HG02763 (cell line): Measurements from ENCODE around the gene TWNK.
A peak's percentile ranks its signal among the peaks of the same experiment; 100 is the strongest.

Experiments used
- ATAC-seq: cut with Tn5 transposase; IDR thresholded peaks from one replicate; pipeline ENCODE4 v1.9.1; 2021; ENCODE audit warnings: mild to moderate bottlenecking, moderate library complexity; ENCODE audit not compliant: unreplicated experiment

TWNK gene

GRCh38 chr10:100996678-100997359 is 9.5 kb downstream of the TWNK start:
- peak; percentile 9 for ATAC-seq

- ATAC-seq, result peak; percentile 33
Observed at GRCh38 chr10:100997360-100998182, 10.2 kb downstream of the TWNK start.

DNA sequence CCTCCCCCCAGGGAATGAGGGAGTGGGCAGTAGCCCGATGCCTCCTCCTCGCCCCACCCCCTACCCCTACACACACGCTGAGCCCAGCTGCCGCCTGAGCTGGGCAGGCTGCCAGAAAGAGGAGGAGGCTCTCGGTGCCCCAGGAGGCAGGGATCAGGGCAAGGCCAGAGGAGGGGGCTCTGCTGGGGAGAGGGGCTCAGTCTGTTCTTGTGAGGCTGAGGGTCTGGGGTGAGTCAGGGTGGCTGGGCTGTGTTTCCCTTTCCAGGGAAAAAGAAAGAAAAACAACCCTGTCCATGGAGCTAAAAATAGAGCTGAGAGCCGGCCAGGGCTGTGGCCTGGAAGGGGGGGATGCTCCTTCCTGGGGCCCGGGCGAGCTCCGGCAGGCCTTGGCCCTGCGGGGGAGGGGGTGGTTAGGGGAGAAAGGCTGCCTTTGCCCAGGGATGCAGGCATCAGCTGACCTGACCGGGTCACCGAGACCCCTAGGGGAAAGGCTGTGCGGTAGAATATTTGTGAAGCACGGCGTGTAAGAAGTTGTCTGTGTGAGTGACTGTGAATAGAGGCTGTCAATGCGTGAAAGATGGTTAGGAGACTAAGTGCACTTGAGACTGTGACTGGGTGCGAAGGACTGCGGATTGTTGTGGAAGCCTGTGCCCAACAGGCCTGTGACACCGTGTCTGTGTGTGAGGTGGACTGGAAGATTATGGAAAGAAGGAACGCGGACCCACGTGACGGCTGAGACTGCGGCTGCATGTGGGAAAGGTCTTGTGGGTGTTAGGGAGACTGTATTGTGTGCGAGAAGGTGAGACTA is 11.0 kb downstream of the TWNK start:
- ATAC-seq, result peak; percentile 31

- ATAC-seq, result peak; percentile 38
Observed at GRCh38 chr10:100998991-100999741, 11.8 kb downstream of the TWNK start.

GRCh38 chr10:100999742-101000126 is 12.4 kb downstream of the TWNK start, which contains the start of gene LZTS2:
TSS of gene LZTS2 (plus strand) at chr10:100999808. CDS start at chr10:101002539, 2,731 bp downstream.
- no peak for ATAC-seq

DNA sequence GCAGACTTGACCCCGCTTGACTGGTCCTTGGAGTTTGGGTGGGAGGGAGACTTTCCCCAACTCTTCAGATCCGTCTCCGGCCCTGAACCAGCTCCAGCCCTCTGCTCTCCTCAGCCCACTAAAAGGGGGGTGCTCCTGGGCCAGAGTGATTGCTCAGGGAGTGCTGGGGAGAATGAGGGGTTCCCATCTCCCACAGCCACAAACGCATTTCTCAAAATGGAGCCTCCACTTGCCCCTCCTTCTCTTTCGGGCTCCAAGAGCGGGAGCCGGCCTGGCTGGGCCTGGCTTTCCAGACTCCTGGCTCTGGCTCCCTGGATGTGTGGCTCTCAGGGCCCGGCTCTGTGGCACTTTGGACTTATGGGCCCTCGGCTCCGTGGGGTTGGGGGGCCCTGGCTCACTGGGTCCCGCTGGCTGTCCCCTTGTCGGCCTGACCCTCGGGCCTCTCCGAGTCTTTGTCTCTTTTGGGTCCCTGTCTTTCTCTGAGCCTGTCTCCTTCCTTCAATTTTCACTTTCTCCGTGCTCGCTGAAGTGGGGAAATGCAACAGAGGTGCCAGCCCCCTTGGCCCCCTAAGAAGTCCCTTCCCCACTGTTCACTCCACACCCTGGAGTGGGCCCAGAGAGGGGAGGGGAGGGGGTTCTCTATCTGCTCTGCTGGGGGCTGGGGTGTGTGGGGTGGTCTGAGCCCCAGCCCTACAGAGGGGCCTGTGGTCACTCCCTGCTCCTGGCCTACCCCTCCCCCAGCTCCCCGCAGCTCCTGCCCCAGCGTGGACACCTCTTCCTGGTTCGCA is 13.0 kb downstream of the TWNK start:
- ATAC-seq, result no peak

DNA sequence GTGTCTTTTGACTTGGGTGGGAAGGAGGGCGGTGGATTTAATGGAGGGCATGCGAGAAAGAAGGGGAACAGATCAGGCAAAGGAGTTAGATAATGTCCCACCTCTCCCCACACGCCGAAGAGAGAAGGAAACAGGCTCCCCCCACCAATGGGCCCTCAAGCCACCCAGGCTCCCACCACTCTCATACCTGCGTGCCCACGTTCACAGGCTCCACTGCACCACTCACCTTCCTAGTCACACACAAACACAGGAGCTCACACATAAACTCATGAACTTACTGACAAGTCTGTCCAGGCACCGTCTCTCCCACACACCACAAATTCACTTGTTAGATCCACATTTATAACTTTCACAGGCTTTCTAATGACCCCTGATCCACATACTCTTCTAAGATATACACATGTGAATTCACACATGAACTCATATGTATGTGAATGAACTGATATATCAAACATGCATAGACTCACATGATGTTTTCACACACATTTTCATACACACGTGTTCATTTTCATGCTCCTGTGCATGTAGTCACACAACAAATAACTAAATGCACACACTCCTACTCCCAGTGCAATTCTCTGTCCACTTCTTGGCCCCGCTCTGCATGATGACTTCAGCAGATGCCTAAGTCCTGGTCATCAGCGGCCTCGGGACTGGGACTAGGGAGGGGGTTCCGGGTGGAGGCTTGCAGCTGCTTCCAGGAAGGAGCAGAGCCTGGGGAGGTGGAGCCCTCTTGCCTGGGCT is 13.7 kb downstream of the TWNK start:
- ATAC-seq, result no peak

DNA sequence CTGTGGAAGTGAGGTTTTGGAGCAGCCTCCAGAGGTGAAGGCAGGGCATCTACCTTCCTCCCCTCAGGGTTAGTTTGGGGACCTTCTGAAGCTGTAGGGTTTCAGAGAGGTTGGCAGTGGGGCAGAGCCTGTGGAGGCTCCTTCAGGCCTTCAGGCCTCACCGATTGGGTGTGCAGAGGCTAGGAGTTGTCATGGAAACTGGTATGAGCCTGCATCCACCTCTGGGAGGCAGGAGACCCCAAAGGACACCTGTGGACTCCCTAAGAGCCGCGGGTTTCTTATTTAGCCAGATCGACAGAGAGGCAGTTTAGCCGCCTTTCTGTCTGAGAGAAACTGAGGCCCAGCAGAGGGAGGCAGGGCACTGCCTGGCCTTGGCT is 14.3 kb downstream of the TWNK start:
- ATAC-seq, result no peak

DNA sequence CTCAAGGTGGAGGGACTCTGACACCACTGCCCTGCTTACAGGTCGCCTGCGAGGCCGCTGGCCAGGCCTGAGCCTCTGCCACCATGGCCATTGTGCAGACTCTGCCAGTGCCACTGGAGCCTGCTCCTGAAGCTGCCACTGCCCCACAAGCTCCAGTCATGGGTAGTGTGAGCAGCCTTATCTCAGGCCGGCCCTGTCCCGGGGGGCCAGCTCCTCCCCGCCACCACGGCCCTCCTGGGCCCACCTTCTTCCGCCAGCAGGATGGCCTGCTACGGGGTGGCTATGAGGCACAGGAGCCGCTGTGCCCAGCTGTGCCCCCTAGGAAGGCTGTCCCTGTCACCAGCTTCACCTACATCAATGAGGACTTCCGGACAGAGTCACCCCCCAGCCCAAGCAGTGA is 15.1 kb downstream of the TWNK start:
- ATAC-seq, result no peak

GRCh38 chr10:101003639-101004206 is 16.4 kb downstream of the TWNK start:
- ATAC-seq, result no peak

DNA sequence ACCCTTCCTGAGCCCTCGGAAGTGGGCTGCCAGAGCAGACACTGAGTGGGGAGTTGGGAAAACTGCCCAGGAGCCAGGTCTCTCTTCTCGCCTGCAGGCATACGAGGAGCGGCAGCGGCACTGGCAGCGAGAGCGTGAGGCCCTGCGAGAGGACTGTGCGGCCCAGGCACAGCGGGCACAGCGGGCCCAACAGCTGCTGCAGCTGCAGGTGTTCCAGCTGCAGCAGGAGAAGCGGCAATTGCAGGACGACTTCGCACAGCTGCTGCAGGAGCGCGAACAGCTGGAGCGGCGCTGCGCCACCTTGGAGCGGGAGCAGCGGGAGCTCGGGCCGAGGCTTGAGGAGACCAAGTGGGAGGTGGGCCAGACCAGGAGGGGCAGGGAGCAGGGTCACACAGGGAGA is 18.0 kb downstream of the TWNK start:
- ATAC-seq, result no peak

- ATAC-seq, result no peak
Observed at GRCh38 chr10:101005869-101006567, 18.7 kb downstream of the TWNK start.

DNA sequence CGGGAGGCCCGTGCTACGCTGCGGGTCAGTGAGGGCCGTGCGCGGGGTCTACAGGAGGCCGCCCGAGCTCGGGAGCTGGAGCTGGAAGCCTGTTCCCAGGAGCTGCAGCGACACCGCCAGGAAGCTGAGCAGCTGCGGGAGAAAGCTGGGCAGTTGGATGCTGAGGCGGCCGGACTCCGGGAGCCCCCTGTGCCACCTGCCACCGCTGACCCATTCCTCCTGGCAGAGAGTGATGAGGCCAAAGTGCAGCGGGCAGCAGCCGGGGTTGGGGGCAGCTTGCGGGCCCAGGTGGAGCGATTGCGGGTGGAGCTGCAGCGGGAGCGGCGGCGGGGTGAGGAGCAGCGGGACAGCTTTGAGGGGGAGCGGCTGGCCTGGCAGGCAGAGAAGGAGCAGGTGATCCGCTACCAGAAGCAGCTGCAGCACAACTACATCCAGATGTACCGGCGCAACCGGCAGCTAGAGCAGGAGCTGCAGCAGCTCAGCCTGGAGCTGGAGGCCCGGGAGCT is 19.3 kb downstream of the TWNK start:
- no peak for ATAC-seq

DNA sequence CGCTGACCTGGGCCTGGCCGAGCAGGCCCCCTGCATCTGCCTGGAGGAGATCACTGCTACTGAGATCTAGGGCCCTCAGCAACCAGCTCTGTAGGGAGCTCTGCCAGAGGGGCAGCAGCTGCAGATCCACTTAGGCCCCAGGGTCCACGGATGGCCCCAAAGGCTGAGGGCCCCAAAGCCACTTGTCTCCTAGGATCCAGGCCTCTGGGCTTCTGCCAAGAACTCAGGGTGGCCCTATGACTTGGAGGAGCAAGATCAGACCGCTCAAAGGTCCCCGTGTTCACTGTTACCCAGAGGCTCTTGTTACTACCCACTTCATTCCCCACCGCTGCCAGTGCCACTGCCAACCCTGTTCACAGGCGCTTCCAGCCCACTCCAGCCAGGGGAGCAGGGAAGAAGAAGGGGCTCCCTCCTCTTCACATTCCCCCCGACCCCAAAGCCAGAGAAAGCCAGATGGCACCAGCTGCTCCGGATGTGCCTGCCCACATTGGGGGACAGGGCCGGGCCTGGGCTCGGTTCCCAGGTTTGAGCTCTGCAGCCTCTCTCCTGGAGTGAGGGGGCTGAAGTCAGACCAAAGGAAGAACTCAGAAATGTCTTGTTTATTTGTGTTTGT is 19.9 kb downstream of the TWNK start:
- ATAC-seq, result no peak

- ATAC-seq, result no peak
Observed at GRCh38 chr10:101007915-101008822, 20.8 kb downstream of the TWNK start.

- ATAC-seq, result no peak
Observed at GRCh38 chr10:101008823-101009423, 21.6 kb downstream of the TWNK start.
